Measurements from ENCODE around the gene UBALD1. TPM values are rescaled to one million over a fixed set of nuclear protein-coding genes. Genes with fewer than 3 reads are reported as not detected.

Gene UBALD1
- 12.7 TPM for total RNA-seq

DNA sequence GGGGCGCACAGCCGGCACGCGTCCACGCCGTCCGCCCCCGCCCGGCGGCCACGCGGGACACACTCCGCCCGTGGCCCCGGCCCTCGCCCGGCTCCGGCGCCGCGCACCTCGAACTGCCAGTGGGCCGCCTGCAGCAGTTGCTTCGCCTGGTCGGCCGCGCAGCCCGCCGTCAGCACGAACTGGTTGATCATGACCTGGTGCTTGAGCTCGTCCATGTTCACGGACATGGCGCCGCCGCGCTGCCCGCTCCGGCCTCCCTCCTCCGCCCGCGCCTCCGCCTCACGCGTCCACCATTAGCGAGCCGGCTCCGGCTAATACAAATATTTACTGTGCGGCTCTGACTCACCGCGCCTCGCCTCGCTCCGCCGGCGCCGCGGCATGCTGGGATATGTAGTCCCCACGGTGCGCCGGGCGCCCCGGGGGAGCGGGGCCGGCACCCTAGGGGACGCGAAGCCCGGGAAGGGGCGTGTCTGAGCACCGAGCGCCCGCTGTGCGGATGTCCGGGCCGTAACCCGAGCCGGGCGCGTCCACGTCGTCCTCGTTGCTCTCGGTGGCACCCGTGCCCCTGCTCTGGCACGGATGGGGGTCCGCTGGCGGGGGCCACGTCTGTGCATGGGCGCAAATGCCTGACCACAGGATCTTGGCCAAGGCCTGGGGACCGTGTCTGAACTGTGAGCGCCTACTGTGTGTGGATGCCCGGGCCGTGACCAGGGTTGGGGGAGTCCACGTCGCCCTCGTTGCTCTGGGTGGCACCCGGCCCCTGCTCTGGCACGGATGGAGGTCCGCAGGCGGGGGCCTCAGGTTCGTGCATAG is at the start of gene UBALD1:
Gene UBALD1 (minus strand): TSS at position 318 of the 813 bp plus-strand sequence. CDS start 91 bp downstream, at position 227.
- ATAC-seq = peak; percentile 70

DNA sequence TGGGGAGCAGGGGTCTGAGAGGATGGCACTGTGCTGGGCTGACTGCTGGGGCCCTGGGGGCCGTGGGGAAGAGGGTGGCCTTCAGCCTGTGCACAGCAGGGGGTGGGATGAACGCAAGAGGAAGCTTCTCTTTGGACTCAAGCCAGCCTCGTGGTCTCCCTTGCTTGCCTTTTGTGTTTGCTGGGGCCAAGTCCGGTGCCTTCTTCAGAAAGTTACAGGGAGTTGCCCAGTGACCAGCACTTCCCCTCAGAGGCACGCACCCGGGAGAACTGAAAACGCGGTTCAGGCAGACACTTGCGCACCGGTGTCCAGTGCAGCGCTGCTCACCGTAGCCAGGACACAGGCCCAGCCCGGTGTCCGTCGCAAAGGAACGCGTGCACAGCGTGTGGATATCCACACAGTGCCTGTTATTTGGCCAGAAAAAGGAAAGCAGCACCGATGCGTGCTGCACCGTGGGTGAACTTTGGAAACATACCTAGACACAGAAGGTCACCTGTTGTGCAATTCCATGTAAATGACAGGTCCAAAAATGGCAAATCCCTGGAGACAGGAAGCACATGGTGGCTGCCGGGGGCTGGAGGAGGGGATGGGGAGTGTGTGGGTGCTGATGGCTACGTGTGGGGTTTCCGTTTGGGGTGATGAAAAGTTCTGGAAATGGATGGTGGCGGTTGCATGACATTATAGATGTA is 49.2 kb upstream of the UBALD1 start:
- no peak for ATAC-seq

- no peak for ATAC-seq
Observed at GRCh38 chr16:4663465-4663776, 48.7 kb upstream of the UBALD1 start.

GRCh38 chr16:4661661-4662060 is 47.0 kb upstream of the UBALD1 start:
- no peak for ATAC-seq

- ATAC-seq = no peak
Observed at GRCh38 chr16:4660454-4661007, 45.8 kb upstream of the UBALD1 start.

- no peak for ATAC-seq
Observed at GRCh38 chr16:4659363-4660353, 45.0 kb upstream of the UBALD1 start.

DNA sequence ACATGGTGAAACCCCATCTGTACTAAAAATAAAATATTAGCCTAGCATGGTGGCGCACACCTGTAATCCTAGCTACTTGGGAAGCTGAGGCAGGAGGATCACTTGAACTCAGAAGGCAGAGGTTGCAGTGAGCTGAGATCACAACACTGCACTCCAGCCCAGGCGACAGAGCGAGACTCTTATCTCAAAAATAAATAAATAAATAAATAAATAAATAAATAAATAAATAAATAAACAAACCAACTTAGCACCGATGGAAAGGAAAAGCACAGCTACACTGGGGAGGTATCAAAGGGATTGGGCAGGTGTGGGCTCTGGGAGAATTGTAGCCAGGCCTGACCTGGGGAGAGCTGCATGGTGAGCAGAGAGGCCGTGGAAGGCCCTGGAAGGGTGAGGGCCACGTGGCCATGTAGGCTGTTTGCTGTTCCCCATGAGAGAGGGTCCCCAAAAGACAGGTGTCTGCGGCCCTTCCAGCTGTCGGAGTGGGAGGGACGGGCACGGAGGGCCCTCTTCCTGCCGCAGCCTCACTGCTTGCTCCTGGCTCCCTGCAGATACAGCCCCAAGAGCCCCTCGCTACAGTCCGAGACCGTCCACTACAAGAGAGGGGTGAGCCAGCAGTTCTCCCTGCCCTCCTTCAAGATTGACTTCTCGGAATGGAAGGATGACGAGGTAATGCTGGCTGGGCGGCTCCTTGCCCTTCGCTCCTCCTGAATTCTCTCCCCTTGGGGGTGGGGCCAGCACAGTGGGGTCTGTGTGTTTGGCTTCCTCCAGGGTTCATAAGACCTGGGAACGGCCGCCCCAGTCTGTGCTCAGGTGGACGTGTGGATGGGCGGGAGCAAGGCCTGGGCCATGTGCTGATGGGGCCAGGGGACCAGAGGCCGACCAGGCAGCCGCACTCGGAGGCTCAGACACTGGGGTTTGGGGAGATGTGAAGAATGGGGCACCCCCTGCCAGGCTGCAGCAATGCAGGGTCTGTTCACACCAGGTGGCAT is 42.3 kb upstream of the UBALD1 start:
- ATAC-seq = no peak

- no peak for ATAC-seq
Observed at GRCh38 chr16:4656221-4656620, 41.5 kb upstream of the UBALD1 start.

- no peak for ATAC-seq
Observed at GRCh38 chr16:4655801-4656200, 41.1 kb upstream of the UBALD1 start.

GRCh38 chr16:4654964-4655590 is 40.4 kb upstream of the UBALD1 start:
- ATAC-seq = no peak

DNA sequence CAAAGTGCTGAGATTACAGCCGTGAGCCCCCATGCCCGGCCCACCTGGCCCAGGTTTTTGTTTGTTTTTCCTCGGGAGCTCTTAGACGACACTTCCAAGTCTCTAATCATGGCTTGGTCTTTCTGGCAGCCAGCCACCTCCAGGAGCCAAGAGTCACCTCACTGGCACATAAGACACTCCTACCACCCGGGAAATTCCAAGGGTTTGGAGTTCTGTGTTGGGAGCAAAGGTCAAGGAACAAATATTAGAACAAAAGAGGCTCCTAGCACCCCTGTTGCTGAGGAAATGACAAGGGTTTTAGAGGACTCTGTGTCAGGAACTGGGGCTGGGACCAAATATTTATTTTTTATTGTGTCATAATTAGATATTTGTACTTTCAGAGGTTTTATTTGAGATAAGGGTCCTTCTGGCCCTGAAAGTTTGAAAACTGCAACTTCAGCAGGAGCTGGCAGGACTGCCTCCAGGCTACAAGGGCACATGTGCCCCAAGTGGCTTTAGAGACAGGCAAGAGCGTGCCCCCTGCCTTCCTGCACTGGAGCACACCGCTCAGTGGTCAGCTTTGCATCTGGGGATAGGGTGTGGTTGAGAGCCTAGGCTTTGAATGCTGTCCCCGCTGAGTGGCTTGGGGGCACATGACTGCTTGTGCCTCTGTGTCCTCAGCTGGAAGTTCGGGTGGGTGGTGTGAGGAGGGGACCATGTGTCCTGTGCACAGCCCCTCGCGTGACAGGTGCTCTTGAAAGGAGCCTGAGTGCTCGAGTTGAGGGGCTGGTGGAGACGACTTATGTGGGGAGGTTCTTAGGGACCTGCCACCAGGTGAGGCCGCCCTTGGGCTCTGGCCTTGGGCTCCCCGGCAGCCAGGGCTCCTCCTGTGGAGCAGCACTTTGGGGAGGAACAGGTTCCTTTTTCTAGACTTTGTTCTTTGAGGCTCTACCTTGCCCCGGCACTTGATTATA is 39.6 kb upstream of the UBALD1 start:
- ATAC-seq = no peak

GRCh38 chr16:4652561-4652960 is 37.9 kb upstream of the UBALD1 start:
- no peak for ATAC-seq

- ATAC-seq = no peak
Observed at GRCh38 chr16:4651827-4652226, 37.1 kb upstream of the UBALD1 start.

DNA sequence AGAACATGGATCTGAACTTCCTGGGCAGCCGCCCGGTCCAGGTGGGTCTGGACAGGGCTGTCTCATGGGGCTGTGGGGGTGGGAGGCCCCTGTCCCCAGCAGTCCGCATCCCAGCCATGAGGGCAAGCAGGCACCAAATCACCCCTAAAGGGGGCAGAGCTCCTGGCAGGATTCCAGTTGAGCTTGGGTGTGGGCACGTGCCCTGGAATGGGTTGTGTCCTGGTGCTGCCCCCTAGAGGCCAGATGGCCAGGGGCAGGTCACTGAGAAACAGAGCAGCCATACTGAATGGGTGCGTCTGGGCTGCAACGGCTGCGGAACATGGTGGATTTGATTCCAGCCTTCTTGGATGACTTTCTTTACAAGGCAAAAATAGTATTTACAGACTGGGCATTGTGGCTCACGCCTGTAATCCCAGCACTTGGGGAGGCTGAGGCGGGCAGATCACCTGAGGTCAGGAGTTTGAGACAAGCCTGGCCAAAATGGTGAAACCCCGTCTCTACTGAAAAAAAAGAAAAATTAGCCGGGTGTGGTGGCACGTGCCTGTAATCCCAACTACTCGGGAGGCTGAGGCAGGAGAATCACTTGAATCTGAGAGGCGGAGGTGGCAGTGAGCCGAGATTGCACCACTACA is 35.9 kb upstream of the UBALD1 start:
- ATAC-seq = peak; percentile 61

- no peak for ATAC-seq
Observed at GRCh38 chr16:4649744-4650442, 35.2 kb upstream of the UBALD1 start.

DNA sequence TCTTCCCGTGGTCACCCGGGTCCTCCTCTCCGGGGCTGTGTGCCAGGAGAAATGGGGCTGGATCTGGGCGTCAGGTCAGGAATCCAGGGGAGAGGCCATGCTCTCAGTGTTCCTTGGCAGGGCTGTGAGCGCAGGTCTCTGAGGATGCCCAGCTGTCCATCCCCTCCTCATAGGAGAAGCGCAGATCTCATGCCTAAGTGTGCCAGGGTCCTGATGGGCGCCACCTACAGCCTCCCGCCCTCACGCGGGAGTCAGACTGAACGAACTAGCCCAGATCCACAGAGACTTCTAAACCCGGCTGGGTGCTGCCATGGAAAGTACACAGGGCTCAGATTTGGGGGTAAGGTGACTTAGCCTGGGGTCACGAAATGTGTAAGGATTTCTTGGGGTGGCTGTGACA is 34.2 kb upstream of the UBALD1 start:
- no peak for ATAC-seq

- no peak for ATAC-seq
Observed at GRCh38 chr16:4647644-4647980, 32.9 kb upstream of the UBALD1 start.

DNA sequence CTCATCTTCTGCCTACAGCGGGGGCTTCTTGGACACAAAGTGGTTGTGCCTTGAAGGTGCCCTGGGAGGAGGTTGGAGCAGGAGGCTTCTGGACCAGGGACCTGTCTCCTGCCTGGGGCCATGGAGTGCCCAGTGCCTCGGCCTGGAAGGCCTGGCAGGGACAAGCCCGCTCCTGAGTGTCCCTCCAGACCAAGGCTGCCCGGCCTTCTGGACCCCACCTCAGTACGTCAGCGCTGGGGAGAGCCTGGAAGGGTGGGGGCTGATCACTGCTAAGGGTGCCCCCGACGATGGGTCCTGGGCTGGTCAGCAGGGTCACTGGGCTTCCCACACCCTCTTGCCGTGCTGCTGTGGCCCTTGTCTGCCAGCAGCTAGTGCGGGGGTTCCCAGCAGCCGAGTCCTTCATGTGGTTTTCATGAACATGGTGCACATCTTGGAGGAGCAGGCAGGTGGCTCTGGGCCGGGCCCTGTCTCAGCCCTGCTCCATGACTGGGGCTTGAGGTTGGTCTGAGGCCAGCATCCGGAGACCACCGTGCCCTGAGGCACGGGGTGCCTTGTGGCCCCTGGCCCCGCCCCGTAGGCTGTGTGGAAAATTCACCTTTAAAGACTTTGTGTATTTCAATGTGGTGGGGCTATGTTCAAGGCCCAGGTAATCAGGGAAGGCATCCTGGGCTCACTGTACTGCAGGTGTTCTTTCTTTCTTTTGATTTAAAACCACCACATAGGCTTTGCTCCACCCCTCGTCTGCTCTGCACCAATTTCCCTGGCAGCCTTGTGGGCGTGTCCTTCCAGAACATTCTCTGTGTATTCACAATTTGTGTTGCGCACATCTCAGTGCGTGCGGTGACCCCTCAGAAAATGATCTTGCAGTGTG is 32.3 kb upstream of the UBALD1 start:
- peak; percentile 5 for ATAC-seq
